AML-193 (cell line): ENCODE results near the gene MYCL.
"Not testable (repeated sequence)": the region's sequence is repeated elsewhere in the genome, so short reads cannot be mapped to it uniquely, and the experiment has no call there.

Experiments
- DNase-seq, 2 experiments: peaks; one replicate each; lab custom pipeline; 2025; lab: John Stamatoyannopoulos, UW

The MYCL gene

GRCh38 chr1:39890273-39890672, 11.4 kb downstream of the MYCL start:
- DNase-seq, result peak; percentile 95

GRCh38 chr1:39886757-39887231, 14.9 kb downstream of the MYCL start:
- no peak for DNase-seq

GRCh38 chr1:39885516-39885915, 16.2 kb downstream of the MYCL start:
- DNase-seq, result no peak

- DNase-seq, result no peak
Observed at GRCh38 chr1:39882152-39882551, 19.6 kb downstream of the MYCL start.

- no peak for DNase-seq
Observed at GRCh38 chr1:39877980-39878956, 23.4 kb downstream of the MYCL start.

- no peak for DNase-seq
Observed at GRCh38 chr1:39877231-39877778, 24.4 kb downstream of the MYCL start.

- DNase-seq, result peak in 1 of 2 experiments; percentile 5
Observed at GRCh38 chr1:39876144-39876543, 25.6 kb downstream of the MYCL start.

GRCh38 chr1:39872698-39873097, 29.0 kb downstream of the MYCL start:
- no peak for DNase-seq

GRCh38 chr1:39871796-39872195, 29.9 kb downstream of the MYCL start:
- DNase-seq, result no peak

- DNase-seq, result not testable (repeated sequence)
Observed at GRCh38 chr1:39871043-39871442, 30.7 kb downstream of the MYCL start.

- DNase-seq, result not testable (repeated sequence)
Observed at GRCh38 chr1:39869538-39870112, 32.1 kb downstream of the MYCL start.

GRCh38 chr1:39866767-39867166, 35.0 kb downstream of the MYCL start:
- no peak for DNase-seq

GRCh38 chr1:39865762-39866161, 36.0 kb downstream of the MYCL start:
- DNase-seq, result no peak

- DNase-seq, result no peak
Observed at GRCh38 chr1:39863177-39863576, 38.5 kb downstream of the MYCL start.

- DNase-seq, result no peak
Observed at GRCh38 chr1:39861003-39861402, 40.7 kb downstream of the MYCL start.

- no peak for DNase-seq
Observed at GRCh38 chr1:39859859-39860812, 41.6 kb downstream of the MYCL start.

- DNase-seq, result no peak
Observed at GRCh38 chr1:39858315-39858714, 43.4 kb downstream of the MYCL start.

GRCh38 chr1:39857126-39857878, 44.4 kb downstream of the MYCL start:
- no peak for DNase-seq

- DNase-seq, result no peak
Observed at GRCh38 chr1:39854738-39855137, 47.0 kb downstream of the MYCL start.

GRCh38 chr1:39854314-39854713, 47.4 kb downstream of the MYCL start:
- DNase-seq, result no peak

- DNase-seq, result no peak
Observed at GRCh38 chr1:39852876-39853275, 48.8 kb downstream of the MYCL start.
